B cell (primary cell): Measurements from ENCODE around the gene TPSB2. TPM values are rescaled to one million over a fixed set of nuclear protein-coding genes. Genes with fewer than 3 reads are reported as not detected.
"Not testable (repeated sequence)": the region's sequence is repeated elsewhere in the genome, so short reads cannot be mapped to it uniquely, and the experiment has no call there.

Source experiments
- ATAC-seq: fragments of 200-7000 bp; cut with Tn5 transposase; one replicate; pipeline ENCODE4 v1.10.0; 2021; ENCODE audit warnings: low read depth, mild to moderate bottlenecking, moderate number of reproducible peaks, moderate library complexity
- CTCF ChIA-PET: fragments of 350-600 bp; sonication (Branson Sonifier 250); formaldehyde crosslinking; loops from one replicate; lab custom pipeline; 2021; ENCODE audit warnings: antibody characterized with exemption, inconsistent platforms; lab: Charles Lee
- POLR2A ChIA-PET: fragments of 350-600 bp; sonication (Branson Sonifier 250); formaldehyde crosslinking; loops from one replicate; lab custom pipeline; 2021; ENCODE audit warnings: antibody characterized with exemption; lab: Charles Lee
- DNase-seq: peaks from one replicate; pipeline ENCODE4 v3.0.0; 2013
- H2AFZ ChIP-seq: 2 replicates; pipeline ENCODE4 v1.6.1; 2012; ENCODE audit warnings: mild to moderate bottlenecking, low read depth, low read length; ENCODE audit not compliant: insufficient read depth, poor library complexity, severe bottlenecking
- H3K27ac ChIP-seq, 2 donors: 1 replicate in 1 of 2; 2 replicates in 1 of 2; pipeline ENCODE4 v1.5.1; 2012 to 2013; ENCODE audit warnings: low read length in 2 of 2, mild to moderate bottlenecking in 2 of 2, moderate library complexity in 1 of 2
- H3K27me3 ChIP-seq, 4 experiments: fragments of 200-600 bp in 1 of 4; sonication (generic) in 1 of 4; replicated peaks in 1 of 4; 1 replicate in 2 of 4; 2 replicates in 2 of 4; pipeline versions ENCODE4 v1.6.1 to v1.7.0; 2013 to 2016; ENCODE audit warnings: low read length in 3 of 4, mild to moderate bottlenecking in 2 of 4, mixed read lengths in 1 of 4, moderate library complexity in 1 of 4; ENCODE audit not compliant: insufficient read depth in 4 of 4, control insufficient read depth in 3 of 4; ENCODE audit errors: control extremely low read depth in 1 of 4
- H3K36me3 ChIP-seq, 2 experiments: replicated peaks in 1 of 2; 1 replicate in 1 of 2; 2 replicates in 1 of 2; pipeline versions ENCODE4 v1.6.1 to v1.7.1; 2013; ENCODE audit warnings: low read length in 1 of 2; ENCODE audit not compliant: insufficient read depth in 2 of 2, control insufficient read depth in 1 of 2; ENCODE audit errors: control extremely low read depth in 1 of 2, extremely low read depth in 1 of 2
- H3K4me1 ChIP-seq, 2 donors: fragments of 200-600 bp in 1 of 2; sonication (generic) in 1 of 2; 1 replicate in 1 of 2; 2 replicates in 1 of 2; pipeline versions ENCODE4 v1.5.1 to v1.6.1; 2013 to 2017; ENCODE audit warnings: low read length in 2 of 2; ENCODE audit not compliant: control insufficient read depth in 2 of 2, insufficient read depth in 2 of 2
- H3K4me2 ChIP-seq: replicated peaks from 2 replicates; pipeline ENCODE3; 2012; ENCODE audit warnings: mild to moderate bottlenecking, low read depth, low read length; ENCODE audit not compliant: poor library complexity, severe bottlenecking
- H3K4me3 ChIP-seq, 5 experiments: fragments of 200-600 bp in 1 of 5; sonication (generic) in 1 of 5; 1 replicate in 3 of 5; 2 replicates in 2 of 5; pipeline versions ENCODE4 v1.5.1 to v1.7.0; 2011 to 2016; ENCODE audit warnings: low read length in 4 of 5, mild to moderate bottlenecking in 4 of 5, low read depth in 2 of 5, control low read depth in 1 of 5, moderate library complexity in 1 of 5; ENCODE audit not compliant: insufficient read depth in 1 of 5; ENCODE audit errors: control extremely low read depth in 1 of 5, extremely low read depth in 1 of 5
- H3K79me2 ChIP-seq: fragments of 200-600 bp; sonication (generic); one replicate; pipeline ENCODE4 v1.6.0; 2016; ENCODE audit warnings: low read length; ENCODE audit not compliant: control insufficient read depth, insufficient read depth
- H3K9ac ChIP-seq: fragments of 200-600 bp; sonication (generic); 2 replicates; pipeline ENCODE4 v1.6.1; 2017; ENCODE audit warnings: mild to moderate bottlenecking, low read length, moderate library complexity
- H3K9me3 ChIP-seq, 3 donors: one replicate each; pipeline versions ENCODE4 v1.6.1 to v1.7.1; 2013; ENCODE audit warnings: low read length in 2 of 3; ENCODE audit not compliant: control insufficient read depth in 2 of 3, insufficient read depth in 1 of 3; ENCODE audit errors: control extremely low read depth in 1 of 3
- H4K20me1 ChIP-seq: 2 replicates; pipeline ENCODE4 v1.6.0; 2012; ENCODE audit warnings: mild to moderate bottlenecking, low read length; ENCODE audit not compliant: insufficient read depth, control insufficient read depth, poor library complexity, severe bottlenecking
- H3K27ac Mint-ChIP-seq: one replicate; pipeline ENCODE4 v1.8.0; 2021; ENCODE audit warnings: mixed read lengths
- H3K27me3 Mint-ChIP-seq: one replicate; pipeline ENCODE4 v1.8.0; 2021; ENCODE audit warnings: mixed read lengths
- H3K4me1 Mint-ChIP-seq: one replicate; pipeline ENCODE4 v1.8.0; 2021; ENCODE audit warnings: mixed read lengths
- H3K4me3 Mint-ChIP-seq: one replicate; pipeline ENCODE4 v1.8.0; 2021; ENCODE audit warnings: mixed read lengths
- H3K9me3 Mint-ChIP-seq: one replicate; pipeline ENCODE4 v1.8.0; 2022; ENCODE audit warnings: mixed read lengths; ENCODE audit not compliant: insufficient read depth
- CTCF ChIP-seq: fragments of 200-600 bp; IDR thresholded peaks from one replicate; pipeline ENCODE4 v1.8.0; 2022; ENCODE audit warnings: antibody characterized with exemption, mild to moderate bottlenecking
- EZH2 ChIP-seq: IDR thresholded peaks from 2 replicates; pipeline ENCODE4 v1.6.1; 2012; ENCODE audit warnings: borderline replicate concordance, low read depth, mild to moderate bottlenecking, moderate library complexity, low read length; ENCODE audit not compliant: insufficient read depth, poor library complexity, severe bottlenecking
- WGBS: methylation state at CpG from one replicate; pipeline ENCODE4 v1.1.5; 2013; ENCODE audit warnings: missing lambda C conversion rate; ENCODE audit not compliant: insufficient coverage; 5-methylcytosine and 5-hydroxymethylcytosine counted together
- intact Hi-C: fragments of 100-400 bp; cut with micrococcal nuclease; formaldehyde crosslinking; loops from one replicate; pipeline ENCODE4 v1.10.0; 2022
- polyA minus RNA-seq: library from RNA; depleted of rRNA, polyadenylated mRNA; stranded (reverse); fragments of >200 nt; gene quantifications from 2 replicates; pipeline ENCODE4 v1.2.3, GENCODE V29; 2012
- polyA plus RNA-seq: library from polyadenylated mRNA; depleted of rRNA; stranded (reverse); fragments of >200 nt; gene quantifications from 2 replicates; pipeline ENCODE4 v1.2.3, GENCODE V29; 2012
- total RNA-seq, 2 donors: library from RNA; stranded (reverse); fragments of 120-200 nt in 1 of 2; gene quantifications; 1 replicate in 1 of 2; 2 replicates in 1 of 2; pipeline versions ENCODE4 v1.2.3 to v1.2.4, GENCODE V29; 2013 to 2022

TPSB2 gene
- not detected in 2 replicates for total RNA-seq
- not detected for total RNA-seq (2013)
- not detected in 2 replicates for polyA plus RNA-seq
- not detected in 2 replicates for polyA minus RNA-seq

GRCh38 chr16:1230084-1230470 is at the start of gene TPSB2:
Gene TPSB2 (minus strand): TSS chr16:1230184. CDS start chr16:1229951, 233 bp downstream.
- H3K36me3 ChIP-seq, ATAC-seq, H3K4me3 ChIP-seq, H4K20me1 ChIP-seq, POLR2A ChIA-PET, H3K9me3 ChIP-seq, H3K27ac Mint-ChIP-seq, H3K9me3 Mint-ChIP-seq, DNase-seq, H3K27ac ChIP-seq, H3K4me2 ChIP-seq, H3K27me3 ChIP-seq, H2AFZ ChIP-seq, H3K4me1 Mint-ChIP-seq, H3K4me3 Mint-ChIP-seq, H3K4me1 ChIP-seq, CTCF ChIA-PET, H3K27me3 Mint-ChIP-seq, H3K79me2 ChIP-seq, intact Hi-C loops, H3K9ac ChIP-seq: not testable (repeated sequence)
- WGBS, result no CpG with 5 or more reads among the region's 11 CpGs

- H3K9ac ChIP-seq, result no peak overlapping the region
- no peak overlapping the region for H3K27ac ChIP-seq
- H3K9me3 ChIP-seq, result no peaks in the 10 kb centered on the region
- no peak overlapping the region for H3K4me2 ChIP-seq
- H3K27ac Mint-ChIP-seq, result no peak overlapping the region
- no peaks in the 10 kb centered on the region for H3K4me1 ChIP-seq
- no peak overlapping the region for H3K4me3 Mint-ChIP-seq
- peaks cover 0 to 5% (median 0%) of the 10 kb centered on the region in 4 experiments for H3K27me3 ChIP-seq
- DNase-seq, result no peak
- no peaks in the 10 kb centered on the region for H4K20me1 ChIP-seq
- ATAC-seq, result no peak
- intact Hi-C loops, result no loop called here
- H3K79me2 ChIP-seq, result no peaks in the 10 kb centered on the region
- ChIA-PET POLR2A (no interaction called here), CTCF (no interaction called here)
- 76% methylated on average over 28 of the region's 30 CpGs for WGBS
- H3K4me3 ChIP-seq, result no peak overlapping the region
- TF ChIP-seq CTCF (no peak), EZH2 (no peak)
- H3K4me1 Mint-ChIP-seq, result peaks cover 2% of the 10 kb centered on the region
- no peaks in the 10 kb centered on the region for H3K9me3 Mint-ChIP-seq
- peaks cover 12% of the 10 kb centered on the region for H3K27me3 Mint-ChIP-seq
- no peak overlapping the region for H2AFZ ChIP-seq
- H3K36me3 ChIP-seq, result no peaks in the 10 kb centered on the region
Observed at GRCh38 chr16:1279081-1279944, 49.3 kb upstream of the TPSB2 start.
